ENCODE measurements around the gene ZNF711. TPM values are rescaled to one million over a fixed set of nuclear protein-coding genes. Genes with fewer than 3 reads are reported as not detected.

Gene ZNF711
- total RNA-seq: 2.5 and 10.3 TPM in 2 replicates

DNA sequence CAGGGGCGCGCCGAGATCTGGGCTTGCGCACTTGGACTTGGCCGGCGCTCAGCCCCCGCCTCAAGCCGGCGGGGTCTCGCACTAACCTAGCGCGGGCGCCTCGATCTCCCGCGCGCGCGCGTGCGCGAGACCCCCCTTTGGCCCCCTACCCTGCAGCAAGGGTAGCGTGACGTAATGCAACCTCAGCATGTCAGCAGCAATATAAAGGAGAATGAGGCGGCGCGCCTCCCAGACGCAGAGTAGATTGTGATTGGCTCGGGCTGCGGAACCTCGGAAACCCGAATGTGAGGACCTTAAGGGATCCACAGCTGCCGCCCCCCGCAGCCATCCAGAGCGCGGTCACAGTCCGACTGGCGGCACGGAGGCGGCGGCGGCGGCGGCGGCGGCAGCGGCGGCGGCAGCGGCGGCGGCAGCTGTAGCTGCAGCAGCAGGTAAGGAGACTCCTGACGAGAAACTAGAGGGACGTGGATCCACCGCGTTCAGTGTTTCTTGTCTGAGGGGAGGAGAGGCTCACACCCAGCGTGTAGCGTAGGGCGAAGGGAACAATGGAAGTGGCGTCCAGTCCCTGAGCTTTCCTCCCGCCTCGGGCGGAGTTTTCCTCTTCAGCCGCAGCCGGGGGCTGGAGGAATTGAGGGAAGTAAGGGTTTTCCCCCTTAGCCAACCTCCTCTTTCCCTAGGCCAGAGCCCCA, at the start of gene ZNF711, which contains the start of gene SATL1:
Gene ZNF711 (plus strand): TSS at position 231 of the 689 bp plus-strand sequence. CDS start 3,582 bp downstream, outside the sequence.
Gene SATL1 (minus strand): TSS at position 19 of the 689 bp plus-strand sequence. CDS start 134,811 bp downstream, outside the sequence.

Other genes with a start within 250 kb of the ZNF711 start
- 7.8 and 8.5 TPM in 2 replicates for gene APOOL, start 240.1 kb upstream of the ZNF711 start, total RNA-seq
- gene SATL1, start 212 bp upstream of the ZNF711 start, total RNA-seq: not detected in 2 replicates
- 0.87 and 6.6 TPM in 2 replicates for gene POF1B, start 135.7 kb downstream of the ZNF711 start, total RNA-seq

All from dermis lymphatic vessel endothelial cell (primary cell).